ENCODE measurements around the gene SLAMF6. TPM values are rescaled to one million over a fixed set of nuclear protein-coding genes. Genes with fewer than 3 reads are reported as not detected.

The SLAMF6 gene
- total RNA-seq, 1 donor from 2014 or later: not detected

- Mint-ChIP-seq H3K4me1 (ENCODE audit: low read depth, unreplicated experiment) (peaks cover 21% of the 10 kb centered on the region), H3K4me3 (ENCODE audit: unreplicated experiment) (peak overlapping the region; percentile 6), H3K27ac (ENCODE audit: unreplicated experiment) (peak overlapping the region; percentile 33), H3K9me3 (ENCODE audit: unreplicated experiment) (peaks cover 3% of the 10 kb centered on the region), H3K36me3 (ENCODE audit: unreplicated experiment) (no peaks in the 10 kb centered on the region), H3K27me3 (ENCODE audit: unreplicated experiment) (no peaks in the 10 kb centered on the region)
- TF ChIP-seq CTCF (IDR thresholded peaks at IDR 0.05; ENCODE audit: partially characterized antibody, unreplicated experiment): no peak
- DNase-seq: no peak
Observed at GRCh38 chr1:160548960-160549664, 26.1 kb upstream of the SLAMF6 start.

DNA sequence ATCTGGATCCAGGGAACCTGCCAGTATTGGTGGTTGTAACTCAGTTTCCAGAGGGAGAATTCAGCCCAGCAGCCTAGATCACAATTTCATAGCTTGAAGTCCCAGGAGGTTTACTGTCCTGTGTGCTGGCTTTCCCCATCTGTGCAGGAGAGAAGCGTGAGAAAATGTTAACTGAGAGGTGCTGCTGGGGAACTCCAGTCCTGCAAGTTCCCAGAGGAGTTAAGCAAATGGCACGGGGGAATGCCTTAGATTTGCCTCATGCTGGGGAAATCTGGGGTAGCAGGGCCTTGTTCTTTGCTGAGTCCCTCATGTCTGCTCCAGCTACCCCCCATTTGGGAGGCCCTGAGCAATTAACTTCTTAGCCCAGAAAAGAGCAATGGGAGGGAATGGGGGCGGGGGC is 25.1 kb upstream of the SLAMF6 start:
- TF ChIP-seq CTCF (IDR thresholded peaks at IDR 0.05; ENCODE audit: partially characterized antibody, unreplicated experiment): no peak
- no peak for DNase-seq
- H3K4me3 Mint-ChIP-seq (ENCODE audit: unreplicated experiment): peak overlapping the region; percentile 63
- H3K36me3 Mint-ChIP-seq (ENCODE audit: unreplicated experiment): no peaks in the 10 kb centered on the region
- H3K9me3 Mint-ChIP-seq (ENCODE audit: unreplicated experiment): peaks cover 3% of the 10 kb centered on the region
- H3K27ac Mint-ChIP-seq (ENCODE audit: unreplicated experiment): peak overlapping the region; percentile 39
- H3K27me3 Mint-ChIP-seq (ENCODE audit: unreplicated experiment): no peaks in the 10 kb centered on the region
- peaks cover 21% of the 10 kb centered on the region for H3K4me1 Mint-ChIP-seq (ENCODE audit: low read depth, unreplicated experiment)

- TF ChIP-seq CTCF (IDR thresholded peaks at IDR 0.05; ENCODE audit: partially characterized antibody, unreplicated experiment): no peak
- no peaks in the 10 kb centered on the region for H3K27me3 Mint-ChIP-seq (ENCODE audit: unreplicated experiment)
- H3K27ac Mint-ChIP-seq (ENCODE audit: unreplicated experiment): no peak overlapping the region
- peaks cover 3% of the 10 kb centered on the region for H3K9me3 Mint-ChIP-seq (ENCODE audit: unreplicated experiment)
- no peak overlapping the region for H3K4me3 Mint-ChIP-seq (ENCODE audit: unreplicated experiment)
- H3K36me3 Mint-ChIP-seq (ENCODE audit: unreplicated experiment): no peaks in the 10 kb centered on the region
- peaks cover 21% of the 10 kb centered on the region for H3K4me1 Mint-ChIP-seq (ENCODE audit: low read depth, unreplicated experiment)
- no peak for DNase-seq
Observed at GRCh38 chr1:160547422-160547821, 24.4 kb upstream of the SLAMF6 start.

- no peak for DNase-seq
- H3K4me3 Mint-ChIP-seq (ENCODE audit: unreplicated experiment): no peak overlapping the region
- peaks cover 3% of the 10 kb centered on the region for H3K9me3 Mint-ChIP-seq (ENCODE audit: unreplicated experiment)
- H3K36me3 Mint-ChIP-seq (ENCODE audit: unreplicated experiment): no peaks in the 10 kb centered on the region
- no peak for TF ChIP-seq CTCF (IDR thresholded peaks at IDR 0.05; ENCODE audit: partially characterized antibody, unreplicated experiment)
- H3K27ac Mint-ChIP-seq (ENCODE audit: unreplicated experiment): no peak overlapping the region
- peaks cover 21% of the 10 kb centered on the region for H3K4me1 Mint-ChIP-seq (ENCODE audit: low read depth, unreplicated experiment)
- no peaks in the 10 kb centered on the region for H3K27me3 Mint-ChIP-seq (ENCODE audit: unreplicated experiment)
Observed at GRCh38 chr1:160546942-160547341, 23.9 kb upstream of the SLAMF6 start.

- no peak for DNase-seq
- peak; percentile 25 for TF ChIP-seq CTCF (IDR thresholded peaks at IDR 0.05; ENCODE audit: partially characterized antibody, unreplicated experiment)
- H3K4me1 Mint-ChIP-seq (ENCODE audit: low read depth, unreplicated experiment): peaks cover 21% of the 10 kb centered on the region
- no peak overlapping the region for H3K27ac Mint-ChIP-seq (ENCODE audit: unreplicated experiment)
- H3K27me3 Mint-ChIP-seq (ENCODE audit: unreplicated experiment): no peaks in the 10 kb centered on the region
- no peak overlapping the region for H3K4me3 Mint-ChIP-seq (ENCODE audit: unreplicated experiment)
- H3K36me3 Mint-ChIP-seq (ENCODE audit: unreplicated experiment): no peaks in the 10 kb centered on the region
- H3K9me3 Mint-ChIP-seq (ENCODE audit: unreplicated experiment): no peaks in the 10 kb centered on the region
Observed at GRCh38 chr1:160544647-160545046, 21.6 kb upstream of the SLAMF6 start.
